HG03196 (cell line): Measurements from ENCODE around the gene MNT.

ENCODE experiments used
- ATAC-seq: cut with Tn5 transposase; IDR thresholded peaks from one replicate; pipeline ENCODE4 v1.9.1; 2021; ENCODE audit not compliant: unreplicated experiment

The MNT gene

DNA sequence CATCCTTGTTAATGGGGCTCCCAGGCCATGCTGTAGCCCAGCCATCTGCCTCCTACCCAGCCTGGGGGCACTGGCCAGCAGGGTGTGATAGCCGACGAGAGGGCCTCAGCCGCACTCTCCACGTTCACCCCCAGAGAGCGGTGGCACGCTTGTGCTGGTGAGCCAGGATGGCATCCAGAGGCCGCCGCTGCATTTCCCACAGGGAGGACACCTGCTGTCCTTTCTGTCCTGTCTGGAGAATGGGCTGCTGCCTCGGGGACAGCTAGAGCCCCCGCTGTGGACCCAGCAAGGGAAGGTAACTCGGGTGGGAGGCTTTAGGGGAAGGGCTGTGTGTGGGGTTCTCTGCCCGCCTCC lies 36.1 kb downstream of the MNT start:
- no peak for ATAC-seq

DNA sequence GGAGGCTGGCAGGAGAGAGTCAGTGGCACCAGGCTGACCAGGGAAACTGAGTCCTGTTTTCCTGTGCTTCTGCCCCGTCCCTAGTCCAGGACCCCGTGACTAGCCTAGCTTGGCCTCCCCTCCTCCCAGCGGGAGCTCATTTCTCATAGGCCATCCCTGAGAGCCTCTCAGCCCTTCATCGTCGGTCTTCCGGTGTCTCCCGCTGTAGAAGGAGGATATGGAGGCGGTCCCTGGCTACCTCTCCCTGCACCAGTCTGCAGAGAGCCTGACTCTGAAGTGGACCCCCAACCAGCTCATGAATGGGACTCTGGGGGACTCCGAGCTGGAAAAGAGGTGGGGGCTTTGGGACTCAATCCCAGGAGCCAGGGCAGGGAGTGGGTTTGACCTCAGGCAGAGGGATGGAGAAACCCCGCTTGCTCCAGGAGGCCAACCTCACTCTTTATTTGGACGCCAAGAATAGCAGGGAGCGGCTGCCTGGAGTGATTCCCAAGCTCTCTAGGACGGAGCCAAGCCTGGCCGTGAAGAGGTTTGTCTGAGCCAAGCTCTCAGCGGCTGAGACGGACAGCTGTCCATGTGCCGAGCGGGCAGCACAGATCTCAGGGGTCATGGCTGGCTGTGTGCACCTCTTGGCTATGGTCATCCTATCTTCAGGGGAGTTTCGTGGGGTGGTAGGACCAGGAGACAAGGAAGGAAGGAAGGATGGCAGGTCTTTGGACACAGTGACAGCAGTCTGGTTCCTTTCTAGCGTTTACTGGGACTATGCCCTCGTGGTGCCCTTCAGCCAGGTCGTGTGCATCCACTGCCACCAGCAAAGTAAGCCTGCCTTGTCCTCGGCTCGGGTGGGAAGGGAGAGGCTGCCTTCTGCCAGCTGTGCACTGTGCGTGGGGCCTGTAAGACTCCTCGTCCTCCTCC lies 36.8 kb downstream of the MNT start:
- ATAC-seq = no peak

DNA sequence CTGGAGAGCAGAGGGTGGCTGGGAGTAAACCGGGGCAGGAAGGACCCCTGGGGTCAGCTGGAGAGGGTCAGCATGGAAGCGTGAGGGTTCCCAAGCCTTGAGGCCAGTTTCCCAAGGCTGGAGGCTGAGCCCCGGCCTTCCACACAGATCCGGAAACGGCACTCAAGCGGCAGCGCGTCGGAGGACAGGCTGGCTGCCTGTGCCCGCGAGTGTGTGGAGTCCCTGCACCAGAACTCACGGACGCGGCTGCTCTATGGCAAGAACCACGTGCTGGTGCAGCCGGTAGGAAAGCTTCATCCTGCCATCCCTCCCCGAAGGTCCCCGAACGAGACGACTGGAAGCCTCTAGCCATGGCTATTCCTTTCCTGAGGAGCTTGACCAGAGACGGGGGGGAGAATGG lies 37.5 kb downstream of the MNT start:
- no peak for ATAC-seq

GRCh38 chr17:2362881-2363280 lies 38.0 kb downstream of the MNT start:
- no peak for ATAC-seq

DNA sequence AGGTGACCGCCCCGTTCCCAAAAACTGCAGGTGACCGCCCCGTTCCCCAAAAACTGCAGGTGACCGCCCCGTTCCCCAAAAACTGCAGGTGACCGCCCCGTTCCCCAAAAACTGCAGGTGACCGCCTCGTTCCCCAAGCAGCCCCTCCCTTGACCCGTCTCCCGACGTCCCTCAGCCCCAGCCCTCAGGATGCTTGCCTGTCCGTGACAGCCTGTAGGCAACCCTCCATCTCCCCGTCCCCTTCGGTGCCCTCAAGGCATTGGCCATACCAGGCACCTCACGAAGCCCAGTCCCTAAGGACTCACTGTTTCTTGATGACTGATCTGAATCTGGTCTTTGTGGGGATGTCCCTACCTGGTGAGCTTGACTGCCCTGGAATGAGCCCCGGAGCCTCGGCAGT lies 38.4 kb downstream of the MNT start:
- no peak for ATAC-seq

GRCh38 chr17:2362016-2362415 lies 38.8 kb downstream of the MNT start:
- no peak for ATAC-seq

GRCh38 chr17:2361010-2361760 lies 39.7 kb downstream of the MNT start:
- no peak for ATAC-seq

GRCh38 chr17:2357931-2358434 lies 42.9 kb downstream of the MNT start:
- ATAC-seq = no peak

- no peak for ATAC-seq
Observed at GRCh38 chr17:2357237-2357636, 43.6 kb downstream of the MNT start.

GRCh38 chr17:2354311-2354710 lies 46.5 kb downstream of the MNT start:
- ATAC-seq = no peak

DNA sequence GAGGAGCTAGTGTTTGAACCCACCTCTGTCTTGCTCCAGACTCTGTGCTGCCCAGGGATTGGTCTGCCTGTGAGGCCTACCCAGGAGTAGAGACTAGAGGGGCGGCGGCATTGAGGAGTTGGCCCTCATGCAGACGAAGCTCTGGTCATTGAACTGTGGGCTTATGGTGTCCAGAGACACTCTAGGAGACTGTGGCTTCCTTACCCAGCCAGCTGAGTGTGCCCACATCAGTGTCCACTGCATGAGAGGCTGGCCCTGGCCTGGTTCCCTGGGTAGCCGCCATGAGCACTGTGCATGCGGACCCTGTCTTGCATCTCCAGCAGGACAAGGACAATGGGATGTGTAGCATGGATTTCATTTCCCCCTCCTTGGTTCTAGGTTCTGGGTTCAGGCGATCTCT lies 49.6 kb downstream of the MNT start:
- no peak for ATAC-seq

- ATAC-seq = no peak
Observed at GRCh38 chr17:2347805-2348685, 52.8 kb downstream of the MNT start.

DNA sequence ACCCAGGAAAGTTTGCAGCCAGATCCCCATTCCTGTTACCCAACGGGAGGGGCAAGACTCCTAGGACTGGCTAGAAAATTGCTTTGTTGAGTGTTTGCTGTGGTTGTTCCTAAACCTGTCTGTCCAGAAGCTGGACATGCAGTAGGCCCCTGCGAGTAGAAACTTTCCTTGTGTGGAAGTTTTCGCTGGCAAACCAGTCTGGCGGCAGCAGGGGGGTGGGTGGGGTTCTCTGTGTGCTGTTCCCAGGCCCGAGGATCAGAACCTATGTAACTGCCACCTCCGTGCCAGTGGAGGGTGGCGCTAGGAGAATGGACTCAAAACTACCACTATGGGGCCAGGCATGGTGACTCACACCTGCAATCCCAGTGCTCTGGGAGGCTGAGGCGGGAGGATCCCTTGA lies 54.4 kb downstream of the MNT start:
- no peak for ATAC-seq

- no peak for ATAC-seq
Observed at GRCh38 chr17:2344528-2344927, 56.3 kb downstream of the MNT start.

- ATAC-seq = no peak
Observed at GRCh38 chr17:2343421-2343820, 57.4 kb downstream of the MNT start.

DNA sequence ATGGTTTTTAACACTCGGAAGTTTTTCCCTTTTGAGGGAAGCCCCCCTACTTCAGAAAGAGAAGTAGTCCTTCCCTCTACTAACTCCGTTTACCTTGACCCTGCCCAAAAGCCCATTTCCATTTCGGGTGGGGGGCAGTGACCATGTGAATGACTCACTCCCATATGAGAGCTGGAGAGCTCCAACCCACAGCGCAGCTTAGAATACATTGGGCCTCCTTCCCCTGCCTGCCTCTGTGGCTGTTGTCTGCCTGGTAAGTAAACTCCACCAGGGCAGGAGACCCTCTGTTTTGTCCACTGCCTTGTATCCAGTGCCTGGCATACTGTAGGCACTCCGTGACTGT lies 62.6 kb downstream of the MNT start:
- no peak for ATAC-seq

DNA sequence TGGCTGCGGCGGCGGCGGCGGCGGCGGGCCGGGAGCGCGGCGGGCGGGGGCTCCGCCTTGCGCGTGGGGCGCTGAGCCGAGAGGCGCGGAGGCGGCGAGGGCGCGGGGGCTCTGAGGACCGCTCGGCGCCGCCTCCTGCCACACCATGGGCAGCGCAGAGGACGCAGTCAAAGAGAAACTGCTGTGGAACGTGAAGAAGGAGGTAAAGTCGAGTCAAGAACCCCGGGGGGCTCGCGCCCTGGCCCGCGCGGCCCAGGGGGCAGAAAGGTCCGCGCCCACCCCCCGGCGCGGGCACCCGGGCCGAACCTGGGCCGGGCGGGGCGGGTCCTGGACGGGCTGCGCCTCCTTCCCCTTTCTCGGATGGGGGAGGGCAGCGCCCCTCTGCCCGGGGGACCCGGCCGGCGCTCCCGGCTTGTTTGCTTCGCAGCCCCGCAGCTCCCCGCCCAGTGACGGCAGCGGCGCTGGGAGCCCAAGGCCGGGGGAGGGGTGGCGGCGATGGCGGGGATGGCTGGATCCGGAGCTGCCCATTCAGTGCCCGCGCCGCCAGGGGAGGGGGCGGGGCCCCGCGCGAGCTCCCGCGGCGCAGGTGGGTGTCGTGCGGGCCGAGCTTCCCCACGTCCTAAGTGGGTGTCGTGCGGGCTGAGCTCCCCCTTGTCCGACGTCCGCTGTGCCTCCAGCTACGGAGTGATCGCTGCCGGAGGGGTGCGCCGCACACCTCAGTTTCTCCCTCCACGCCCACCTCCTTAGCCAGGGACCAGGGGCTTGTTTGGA lies 63.1 kb downstream of the MNT start:
- ATAC-seq = peak; percentile 21

- ATAC-seq = peak; percentile 30
Observed at GRCh38 chr17:2336852-2337543, 63.9 kb downstream of the MNT start, which contains the start of gene SGSM2. Gene SGSM2, plus strand, starts transcription at chr17:2337501. Its CDS starts 188 bp downstream, at chr17:2337689.

- ATAC-seq = peak; percentile 80
Observed at GRCh38 chr17:2336215-2336851, 64.5 kb downstream of the MNT start, which contains the start of gene TSR1. Gene TSR1, minus strand, starts transcription at chr17:2336457. Its CDS starts 30 bp downstream, at chr17:2336427.
